ENCODE data around the gene SCTR. TPM values are rescaled to one million over a fixed set of nuclear protein-coding genes. Genes with fewer than 3 reads are reported as not detected.

SCTR gene
- total RNA-seq, 1 donor from 2014 or later = not detected

DNA sequence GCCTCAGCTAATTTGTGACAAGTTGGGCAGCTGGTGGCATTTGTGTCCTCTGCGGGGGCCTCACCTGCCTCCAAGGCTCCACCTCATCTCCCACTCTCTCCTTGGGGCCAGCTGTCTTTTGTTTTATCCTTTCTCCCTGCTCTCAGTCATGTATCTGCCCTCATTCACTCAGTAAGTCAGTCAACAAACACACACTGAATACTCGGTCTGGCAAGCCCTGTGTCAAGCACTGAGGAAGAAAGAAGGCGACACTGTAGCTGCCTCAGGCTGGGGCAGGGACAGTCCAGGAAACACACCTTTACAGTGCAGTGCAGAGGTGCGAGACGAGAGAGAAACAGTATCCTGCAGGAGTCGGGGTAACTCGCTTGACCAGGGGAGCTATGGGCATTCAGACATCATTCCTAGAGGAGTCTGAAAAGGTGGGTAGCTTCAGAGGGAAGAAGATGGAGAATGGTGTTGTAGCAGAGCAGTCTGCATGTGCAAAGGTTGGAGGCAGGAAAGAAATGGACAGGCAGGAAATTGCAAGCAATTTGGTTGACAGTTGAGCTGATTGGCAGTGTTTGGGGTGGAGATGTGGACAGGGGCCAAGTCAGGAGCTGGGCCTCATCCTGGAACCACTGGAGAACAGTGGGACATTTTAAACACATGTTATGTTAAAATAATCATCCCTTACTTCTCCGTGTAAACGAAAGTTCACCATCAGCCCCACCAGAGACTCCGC, 34.9 kb downstream of the SCTR start:
- Mint-ChIP-seq H3K27ac (ENCODE audit: unreplicated experiment) (no peak overlapping the region), H3K4me1 (ENCODE audit: unreplicated experiment) (peaks cover 15% of the 10 kb centered on the region), H3K36me3 (ENCODE audit: unreplicated experiment) (no peaks in the 10 kb centered on the region), H3K27me3 (ENCODE audit: unreplicated experiment) (peaks cover 19% of the 10 kb centered on the region), H3K9me3 (ENCODE audit: unreplicated experiment) (no peaks in the 10 kb centered on the region), H3K4me3 (ENCODE audit: unreplicated experiment) (no peak overlapping the region)
- peak; percentile 40 for DNase-seq (ENCODE audit: extremely low spot score, unreplicated experiment)
- TF ChIP-seq, protein P1, sequence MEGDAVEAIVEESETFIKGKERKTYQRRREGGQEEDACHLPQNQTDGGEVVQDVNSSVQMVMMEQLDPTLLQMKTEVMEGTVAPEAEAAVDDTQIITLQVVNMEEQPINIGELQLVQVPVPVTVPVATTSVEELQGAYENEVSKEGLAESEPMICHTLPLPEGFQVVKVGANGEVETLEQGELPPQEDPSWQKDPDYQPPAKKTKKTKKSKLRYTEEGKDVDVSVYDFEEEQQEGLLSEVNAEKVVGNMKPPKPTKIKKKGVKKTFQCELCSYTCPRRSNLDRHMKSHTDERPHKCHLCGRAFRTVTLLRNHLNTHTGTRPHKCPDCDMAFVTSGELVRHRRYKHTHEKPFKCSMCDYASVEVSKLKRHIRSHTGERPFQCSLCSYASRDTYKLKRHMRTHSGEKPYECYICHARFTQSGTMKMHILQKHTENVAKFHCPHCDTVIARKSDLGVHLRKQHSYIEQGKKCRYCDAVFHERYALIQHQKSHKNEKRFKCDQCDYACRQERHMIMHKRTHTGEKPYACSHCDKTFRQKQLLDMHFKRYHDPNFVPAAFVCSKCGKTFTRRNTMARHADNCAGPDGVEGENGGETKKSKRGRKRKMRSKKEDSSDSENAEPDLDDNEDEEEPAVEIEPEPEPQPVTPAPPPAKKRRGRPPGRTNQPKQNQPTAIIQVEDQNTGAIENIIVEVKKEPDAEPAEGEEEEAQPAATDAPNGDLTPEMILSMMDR (IDR thresholded peaks at IDR 0.05) = no peak

DNA sequence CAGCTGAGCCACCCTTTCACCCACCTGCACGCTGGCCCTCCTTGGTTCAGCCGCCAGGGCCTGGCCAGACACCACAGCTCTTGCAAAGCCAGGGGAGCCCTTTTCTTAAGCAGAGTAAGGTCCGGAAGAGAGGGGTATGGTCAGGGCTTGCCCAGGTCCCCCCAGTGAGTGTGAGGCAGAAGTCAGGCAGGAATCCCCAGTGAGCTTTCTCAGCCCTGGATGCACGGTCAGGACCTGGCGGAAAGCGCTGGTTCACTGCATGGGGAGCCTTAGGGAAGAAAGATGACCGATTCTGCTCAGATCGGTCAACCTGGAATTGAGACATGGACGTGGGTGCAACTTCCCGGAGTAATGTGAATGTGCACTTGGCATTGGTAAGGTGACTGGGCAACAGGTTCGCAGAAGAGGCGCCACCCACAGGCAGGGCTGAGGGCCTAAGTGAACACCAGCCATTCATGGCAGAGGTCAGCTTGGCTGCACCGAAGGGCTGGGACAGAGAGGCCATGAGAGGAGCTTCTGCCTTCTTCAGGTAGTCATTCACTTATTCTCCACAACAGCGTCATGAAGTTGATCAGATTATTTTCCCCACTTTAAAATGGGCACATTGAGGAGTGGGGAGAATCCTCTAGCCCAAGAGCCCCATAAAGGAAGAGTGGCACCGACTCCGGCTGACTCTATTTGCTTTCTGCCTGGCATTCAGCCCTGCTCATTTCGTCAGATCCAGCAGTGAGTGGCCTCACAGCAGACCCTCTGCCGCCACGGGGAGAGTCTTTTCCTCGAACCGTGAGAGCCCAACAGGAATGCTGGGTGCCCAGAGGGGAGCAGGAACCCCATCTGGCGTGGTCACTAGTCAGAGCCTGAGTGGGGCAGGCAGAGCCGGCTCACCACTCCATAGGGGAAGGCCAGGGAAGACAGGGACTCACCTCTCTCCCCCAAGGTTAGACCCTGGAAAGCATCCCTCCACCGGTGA, 35.8 kb downstream of the SCTR start:
- H3K9me3 Mint-ChIP-seq (ENCODE audit: unreplicated experiment) = no peaks in the 10 kb centered on the region
- H3K27me3 Mint-ChIP-seq (ENCODE audit: unreplicated experiment) = peaks cover 23% of the 10 kb centered on the region
- no peak overlapping the region for H3K27ac Mint-ChIP-seq (ENCODE audit: unreplicated experiment)
- TF ChIP-seq, protein P1 (IDR thresholded peaks at IDR 0.05) = no peak
- no peaks in the 10 kb centered on the region for H3K36me3 Mint-ChIP-seq (ENCODE audit: unreplicated experiment)
- DNase-seq (ENCODE audit: extremely low spot score, unreplicated experiment) = peak; percentile 81
- peaks cover 15% of the 10 kb centered on the region for H3K4me1 Mint-ChIP-seq (ENCODE audit: unreplicated experiment)
- no peak overlapping the region for H3K4me3 Mint-ChIP-seq (ENCODE audit: unreplicated experiment)

DNA sequence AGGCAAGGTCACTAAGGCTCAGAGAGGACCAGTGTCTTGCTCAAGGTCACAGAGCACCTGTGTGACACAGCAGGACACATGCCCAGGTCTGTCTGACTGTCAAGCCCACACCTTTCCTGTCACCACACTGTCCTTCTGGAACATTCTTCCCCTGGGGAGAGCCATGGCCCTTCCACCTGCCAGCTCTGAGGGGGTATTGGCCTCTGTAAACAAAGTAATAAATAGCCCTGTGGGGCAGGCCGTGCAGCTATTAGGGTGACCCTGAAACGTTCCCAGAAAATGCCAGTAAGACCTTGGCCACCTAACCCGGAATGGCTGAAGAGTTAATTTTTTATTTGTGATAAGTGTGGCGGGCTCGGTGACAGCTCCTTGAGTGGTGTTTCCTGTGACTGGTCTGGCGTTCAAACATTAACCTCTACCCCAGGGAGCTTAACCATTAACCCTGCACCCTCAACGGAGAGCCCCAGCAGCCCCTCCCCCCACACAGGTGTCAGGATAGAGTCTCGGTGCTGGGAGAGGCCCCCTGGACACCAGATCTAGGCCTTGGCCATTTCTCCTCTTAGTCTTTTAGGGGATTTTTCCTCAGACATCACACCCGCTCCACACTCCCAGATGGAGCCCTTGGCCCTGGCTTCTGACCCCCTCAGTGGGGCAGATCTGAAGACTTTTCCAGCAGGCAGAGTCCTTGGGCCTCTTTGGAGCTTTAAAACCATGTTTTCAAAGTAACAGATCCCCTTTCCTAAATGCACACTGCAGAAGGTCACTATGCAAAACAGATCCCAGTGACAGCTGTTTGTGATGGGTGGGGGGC, 36.6 kb downstream of the SCTR start:
- H3K27me3 Mint-ChIP-seq (ENCODE audit: unreplicated experiment) = peaks cover 24% of the 10 kb centered on the region
- no peaks in the 10 kb centered on the region for H3K9me3 Mint-ChIP-seq (ENCODE audit: unreplicated experiment)
- no peak overlapping the region for H3K27ac Mint-ChIP-seq (ENCODE audit: unreplicated experiment)
- no peak overlapping the region for H3K4me3 Mint-ChIP-seq (ENCODE audit: unreplicated experiment)
- peak; percentile 54 for DNase-seq (ENCODE audit: extremely low spot score, unreplicated experiment)
- peaks cover 15% of the 10 kb centered on the region for H3K4me1 Mint-ChIP-seq (ENCODE audit: unreplicated experiment)
- TF ChIP-seq, protein P1 (IDR thresholded peaks at IDR 0.05) = no peak
- H3K36me3 Mint-ChIP-seq (ENCODE audit: unreplicated experiment) = no peaks in the 10 kb centered on the region

DNA sequence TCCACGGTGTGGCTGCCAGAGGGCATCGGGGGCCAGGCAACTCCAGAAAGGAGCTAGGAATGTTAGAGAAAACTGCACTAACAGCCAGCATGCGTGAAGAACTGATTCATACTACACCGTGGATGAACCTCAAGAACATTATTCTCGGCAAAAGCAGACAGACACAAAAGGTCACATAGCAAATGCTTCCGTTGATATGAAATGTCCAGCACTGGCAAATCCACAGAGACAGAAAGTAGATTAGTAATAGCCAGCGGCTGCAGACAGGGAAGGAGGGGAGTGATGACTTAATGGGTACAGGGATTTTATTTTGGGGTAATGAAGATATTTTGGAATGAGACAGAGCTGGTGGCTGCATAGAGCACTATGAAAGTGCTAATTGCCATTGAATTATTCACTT, 37.4 kb downstream of the SCTR start:
- no peak overlapping the region for H3K4me3 Mint-ChIP-seq (ENCODE audit: unreplicated experiment)
- TF ChIP-seq, protein P1 (IDR thresholded peaks at IDR 0.05) = no peak
- H3K27ac Mint-ChIP-seq (ENCODE audit: unreplicated experiment) = no peak overlapping the region
- peaks cover 9% of the 10 kb centered on the region for H3K4me1 Mint-ChIP-seq (ENCODE audit: unreplicated experiment)
- no peak for DNase-seq (ENCODE audit: extremely low spot score, unreplicated experiment)
- no peaks in the 10 kb centered on the region for H3K9me3 Mint-ChIP-seq (ENCODE audit: unreplicated experiment)
- peaks cover 24% of the 10 kb centered on the region for H3K27me3 Mint-ChIP-seq (ENCODE audit: unreplicated experiment)
- H3K36me3 Mint-ChIP-seq (ENCODE audit: unreplicated experiment) = no peaks in the 10 kb centered on the region

Measured in osteocyte (in vitro differentiated cells).